HS-5 (cell line): Measurements from ENCODE around the gene SIDT1.

Experiments used
- DNase-seq: peaks from one replicate; pipeline ENCODE4 v3.0.0-alpha.2; 2012; ENCODE audit warnings: low read depth

Gene SIDT1

DNA sequence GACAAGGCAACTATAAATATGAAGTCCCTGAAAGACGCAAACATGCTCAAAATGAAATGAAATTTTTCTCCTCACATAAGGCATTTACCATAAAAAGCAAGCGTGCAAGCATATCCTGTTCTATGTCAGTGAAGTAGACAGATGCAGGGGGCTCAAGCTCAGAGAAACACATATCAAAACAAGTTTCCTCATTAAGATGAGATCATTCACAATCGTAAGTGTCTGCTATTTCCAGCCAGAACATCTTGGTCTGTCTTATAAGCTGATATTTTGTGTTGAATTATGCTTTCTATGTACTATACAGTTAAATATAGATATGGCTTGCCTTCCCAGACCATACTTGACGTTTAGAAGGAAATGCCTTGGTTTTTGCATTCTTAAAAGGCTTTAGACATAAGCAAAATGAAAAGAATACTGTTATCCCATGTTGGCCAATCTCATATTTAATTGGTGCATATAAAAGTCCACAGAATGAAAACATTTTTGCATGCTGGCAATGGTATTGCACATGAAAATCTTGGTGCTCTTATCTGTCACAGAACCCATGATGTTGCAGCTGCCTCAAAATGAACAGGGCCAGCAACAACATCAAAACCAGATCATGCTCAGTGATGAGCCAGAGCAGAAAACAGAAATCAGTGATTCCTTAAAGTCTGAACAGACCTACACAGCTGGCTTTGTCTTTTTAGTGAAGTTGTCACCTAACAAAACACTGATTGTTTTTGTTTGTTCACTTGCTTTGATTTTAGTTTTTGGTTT lies 65.4 kb downstream of the SIDT1 start:
- DNase-seq: no peak

DNA sequence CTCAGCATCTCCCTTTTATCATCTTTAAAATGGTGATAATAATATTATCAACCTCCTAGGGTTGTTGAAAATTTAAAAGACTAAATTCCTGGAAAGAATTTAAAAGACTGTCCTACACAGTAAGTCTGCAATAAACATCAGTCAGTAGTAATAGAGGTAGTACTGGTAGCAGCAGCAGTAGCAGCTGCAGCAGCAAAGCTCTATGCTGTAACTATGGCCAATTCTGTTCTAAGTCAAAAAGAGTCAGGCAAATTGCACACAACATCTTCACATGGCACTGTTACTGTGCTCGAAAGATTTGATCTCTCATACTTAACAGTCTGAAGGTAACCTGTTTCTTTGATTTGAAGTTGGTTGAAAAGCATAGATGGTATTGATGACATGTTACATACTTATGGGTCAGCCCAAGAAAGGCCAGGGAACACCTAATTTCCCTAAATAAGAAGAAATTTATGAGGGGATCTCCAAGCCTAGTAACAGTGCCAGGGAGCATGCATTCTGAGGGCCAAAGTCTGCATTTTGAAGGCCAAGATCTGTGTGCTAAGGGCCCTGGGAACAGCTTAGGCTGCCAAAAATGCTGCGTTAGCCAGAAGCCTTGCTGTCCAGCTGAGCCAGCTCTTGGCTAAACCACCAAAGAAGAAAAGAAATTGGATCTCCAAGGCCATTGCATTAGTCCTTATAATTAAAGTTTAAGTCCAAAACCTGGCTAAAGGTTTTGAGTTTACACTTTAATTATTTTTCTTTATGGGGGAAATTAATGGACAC lies 68.2 kb downstream of the SIDT1 start:
- no peak for DNase-seq

DNA sequence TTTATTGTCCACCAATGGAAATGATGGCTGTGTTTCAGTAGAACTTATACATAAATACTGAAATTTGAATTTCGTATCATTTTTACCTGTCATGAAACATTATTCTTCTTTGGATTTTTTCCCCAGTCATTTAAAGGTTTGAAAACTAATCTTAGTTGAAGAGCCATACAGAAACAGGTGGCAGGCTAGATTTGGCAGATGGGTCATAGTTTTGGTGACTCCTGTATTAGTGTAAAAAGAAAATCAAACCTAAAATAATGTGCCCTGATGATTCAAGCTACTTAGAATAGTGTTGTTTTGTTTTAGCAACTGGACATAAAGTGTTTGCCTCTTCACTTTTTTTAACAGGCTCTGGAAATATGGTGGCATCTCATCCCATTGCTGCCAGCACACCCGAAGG lies 68.9 kb downstream of the SIDT1 start:
- no peak for DNase-seq

DNA sequence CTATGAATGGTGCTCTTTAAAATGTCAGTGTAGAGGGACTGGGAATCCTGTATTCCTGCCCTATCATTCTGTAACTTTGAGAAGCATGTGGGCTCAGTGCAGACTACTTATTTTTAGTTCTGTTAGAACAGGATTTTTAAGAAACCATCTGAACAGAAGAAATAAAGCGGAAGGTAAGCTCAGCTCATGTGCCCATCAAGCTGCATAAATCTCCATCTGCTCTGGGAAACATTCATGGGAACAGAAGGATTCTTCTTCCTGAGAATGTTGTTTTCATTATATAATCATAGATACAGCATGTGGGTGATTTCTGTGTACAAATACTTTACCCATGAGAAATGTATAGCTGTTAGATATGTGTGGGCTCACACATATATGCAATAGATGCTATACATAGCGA lies 69.9 kb downstream of the SIDT1 start:
- DNase-seq: no peak

DNA sequence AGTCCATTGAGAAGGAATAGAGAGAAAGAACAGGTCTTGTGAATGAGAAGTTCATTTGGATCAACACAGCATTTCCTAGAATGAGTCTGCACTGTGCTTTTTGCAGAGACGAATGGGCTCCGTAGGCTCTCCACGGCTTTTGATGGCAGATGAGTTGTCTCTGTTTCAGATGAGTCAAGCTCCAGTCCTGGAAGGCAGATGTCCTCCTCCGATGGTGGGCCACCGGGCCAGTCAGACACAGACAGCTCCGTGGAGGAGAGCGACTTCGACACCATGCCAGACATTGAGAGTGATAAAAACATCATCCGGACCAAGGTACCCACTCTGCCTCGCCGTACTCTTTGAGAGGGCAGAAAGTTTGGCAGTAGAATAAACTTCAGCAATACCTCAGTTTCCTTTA lies 70.5 kb downstream of the SIDT1 start:
- DNase-seq: no peak

DNA sequence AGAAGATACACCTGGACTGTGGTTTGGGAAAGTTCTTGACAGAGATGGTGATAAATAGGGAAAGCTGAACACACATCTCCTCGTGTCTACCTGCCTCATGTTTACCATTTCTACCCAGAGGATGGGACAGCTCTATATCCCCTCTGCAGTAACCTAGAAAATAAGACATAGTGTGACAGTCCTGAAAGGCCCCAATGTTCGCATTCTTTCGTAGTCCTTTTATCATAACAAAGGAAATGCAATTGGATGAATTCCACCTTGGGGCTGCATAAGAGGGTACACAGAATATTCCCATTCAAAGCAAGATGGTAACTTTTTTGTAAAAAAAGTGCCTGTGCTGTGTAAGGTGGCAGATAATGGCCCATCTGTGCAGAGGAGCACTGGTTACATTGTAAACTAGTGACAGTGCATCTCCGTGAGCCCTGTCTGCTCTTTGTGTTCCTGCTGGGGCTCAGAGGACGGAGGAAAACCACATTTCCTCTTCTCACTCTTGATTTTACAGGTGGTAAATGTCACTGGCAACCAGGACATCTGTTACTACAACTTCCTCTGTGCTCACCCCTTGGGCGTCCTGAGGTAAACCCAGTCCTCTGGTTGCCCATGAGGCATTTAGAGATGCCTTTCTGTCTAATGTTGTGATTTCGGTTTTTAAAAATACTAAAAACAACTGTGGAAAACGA lies 74.3 kb downstream of the SIDT1 start:
- DNase-seq: no peak

DNA sequence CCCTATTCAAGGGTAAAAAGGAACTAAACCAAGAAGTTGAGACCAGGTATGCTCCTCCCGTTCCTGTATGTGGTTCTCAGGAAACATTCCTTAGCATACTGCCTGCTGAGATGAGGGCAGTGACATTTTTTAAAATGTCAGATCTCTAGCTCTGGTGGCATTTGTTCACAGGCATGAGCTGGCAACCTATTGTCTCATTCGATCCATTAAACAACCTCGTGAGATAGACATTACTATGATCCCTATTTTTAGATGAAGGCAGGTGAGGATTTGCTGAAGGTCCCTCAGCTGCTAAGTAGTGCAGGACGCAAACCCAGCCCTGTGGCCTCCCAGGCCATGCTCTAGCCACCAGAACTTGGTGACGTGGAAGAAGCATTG lies 74.9 kb downstream of the SIDT1 start:
- DNase-seq: no peak

DNA sequence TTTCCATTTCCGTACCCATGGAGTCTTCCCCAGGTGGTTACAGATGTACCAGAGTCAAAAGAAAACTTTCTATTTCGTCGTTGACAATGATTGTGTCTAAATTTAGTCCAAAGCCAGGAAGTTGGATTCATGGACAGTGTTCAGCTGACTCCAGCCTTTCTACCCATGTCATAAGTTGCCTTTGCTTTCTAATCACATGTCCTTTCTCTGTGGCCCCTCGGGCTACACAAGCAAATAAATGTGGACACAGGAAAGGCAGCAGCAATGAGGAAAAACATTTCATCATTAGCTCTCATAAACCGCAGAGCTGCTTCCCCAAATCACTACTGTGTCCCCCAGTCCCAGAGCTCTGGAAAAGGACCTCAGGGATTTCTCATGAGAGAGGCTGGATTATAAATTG lies 82.0 kb downstream of the SIDT1 start:
- DNase-seq: no peak

DNA sequence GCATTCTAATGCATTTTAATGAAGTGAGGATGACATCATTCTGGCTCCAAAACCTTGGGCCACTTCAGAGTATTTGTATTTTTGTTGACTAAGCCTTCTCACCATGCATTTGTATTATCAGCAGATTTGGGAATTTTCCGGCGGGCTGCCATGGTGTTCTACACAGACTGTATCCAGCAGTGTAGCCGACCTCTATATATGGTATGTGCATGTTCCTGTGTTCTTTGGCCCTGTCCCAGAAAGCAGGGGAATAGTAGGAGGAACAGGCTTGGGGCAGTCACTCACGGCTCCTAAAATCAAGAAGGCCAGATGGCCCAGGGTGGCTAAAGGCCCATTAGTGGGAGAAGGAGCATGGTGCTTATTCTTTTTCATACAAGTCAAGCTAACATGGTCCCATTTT lies 83.6 kb downstream of the SIDT1 start:
- no peak for DNase-seq

DNA sequence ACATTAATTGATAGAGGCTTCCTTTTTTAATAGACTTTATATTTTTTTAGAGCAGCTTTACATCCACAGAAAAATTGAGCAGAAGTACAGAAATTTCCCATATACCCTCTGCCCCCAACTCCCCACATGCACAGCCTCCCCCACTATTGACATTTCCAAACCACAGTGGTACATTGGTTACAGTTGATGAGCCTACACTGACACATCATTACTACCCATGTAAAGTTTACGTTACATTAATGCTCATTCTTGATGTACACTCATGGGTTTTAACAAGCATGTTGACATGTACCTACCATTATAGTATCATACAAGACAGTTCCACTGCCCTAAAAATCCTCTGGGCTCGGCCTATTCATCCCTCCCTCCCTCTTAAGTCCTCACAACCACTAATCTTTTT lies 85.4 kb downstream of the SIDT1 start:
- DNase-seq: no peak

DNA sequence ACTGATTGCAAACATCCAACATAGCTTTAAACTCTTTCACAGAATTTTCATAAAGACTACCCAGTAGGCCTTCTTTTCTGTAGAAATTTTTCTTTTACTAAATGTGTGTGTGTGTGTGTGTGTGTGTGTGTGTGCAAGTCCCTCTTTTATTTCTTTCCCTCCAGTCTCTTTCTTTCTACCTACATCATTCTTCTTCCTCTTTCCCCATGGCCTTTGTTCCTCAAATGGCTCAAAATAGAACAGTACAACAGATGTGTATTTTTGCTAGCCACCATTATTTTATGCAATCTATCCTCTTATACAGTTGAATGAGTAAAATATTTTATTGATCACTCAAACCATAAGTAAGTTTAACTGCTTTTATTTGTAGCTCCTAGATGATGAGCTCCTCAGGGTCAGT lies 87.7 kb downstream of the SIDT1 start:
- DNase-seq: no peak

DNA sequence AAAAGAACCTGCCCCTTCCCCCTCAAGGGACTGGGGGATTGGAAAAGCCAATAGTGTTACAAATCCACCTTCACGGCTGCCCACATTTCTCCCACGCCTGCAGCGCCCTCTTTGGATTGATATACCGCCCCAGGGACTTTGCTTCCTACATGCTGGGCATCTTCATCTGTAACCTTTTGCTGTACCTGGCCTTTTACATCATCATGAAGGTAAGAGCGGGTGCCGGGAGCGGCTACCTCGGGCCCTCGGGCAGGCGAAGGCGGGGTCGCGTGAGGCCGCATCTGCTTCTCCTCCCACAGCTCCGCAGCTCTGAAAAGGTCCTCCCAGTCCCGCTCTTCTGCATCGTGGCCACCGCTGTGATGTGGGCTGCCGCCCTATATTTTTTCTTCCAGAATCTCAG lies 91.0 kb downstream of the SIDT1 start:
- no peak for DNase-seq

DNA sequence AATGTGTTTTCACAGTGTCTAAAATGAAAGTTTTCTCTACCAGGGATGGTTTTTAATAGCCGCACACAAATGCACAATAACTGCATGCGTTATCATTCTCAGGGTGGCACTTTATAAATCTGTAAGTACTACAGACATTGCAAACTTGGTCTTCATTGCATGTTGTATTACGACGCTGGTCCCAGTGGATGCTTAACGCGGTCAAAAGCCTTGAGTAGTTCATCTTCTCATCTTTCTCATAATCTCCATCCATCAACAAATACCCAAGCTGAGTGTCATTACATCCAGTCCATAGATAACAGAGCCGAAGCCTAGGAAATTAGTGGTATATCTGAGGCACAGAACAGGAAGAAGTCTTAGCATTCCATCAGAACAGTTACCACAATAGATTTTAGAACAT lies 91.5 kb downstream of the SIDT1 start:
- no peak for DNase-seq

DNA sequence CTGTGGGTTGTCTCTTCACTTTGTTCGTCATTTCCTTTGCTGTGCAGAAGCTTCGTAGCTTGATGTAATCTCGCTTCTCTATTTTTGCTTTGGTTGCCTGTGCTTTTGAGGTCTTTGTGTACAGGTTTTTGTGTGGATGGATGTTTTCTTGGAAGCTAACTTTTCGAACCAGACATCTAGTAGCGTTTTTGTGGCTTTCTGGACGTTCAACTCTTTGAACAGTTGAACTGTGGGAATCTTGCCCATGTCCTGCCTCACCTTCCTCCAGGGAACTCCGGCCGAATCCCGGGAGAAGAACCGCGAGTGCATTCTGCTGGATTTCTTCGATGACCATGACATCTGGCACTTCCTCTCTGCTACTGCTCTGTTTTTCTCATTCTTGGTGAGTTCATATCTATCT lies 93.5 kb downstream of the SIDT1 start:
- DNase-seq: no peak

DNA sequence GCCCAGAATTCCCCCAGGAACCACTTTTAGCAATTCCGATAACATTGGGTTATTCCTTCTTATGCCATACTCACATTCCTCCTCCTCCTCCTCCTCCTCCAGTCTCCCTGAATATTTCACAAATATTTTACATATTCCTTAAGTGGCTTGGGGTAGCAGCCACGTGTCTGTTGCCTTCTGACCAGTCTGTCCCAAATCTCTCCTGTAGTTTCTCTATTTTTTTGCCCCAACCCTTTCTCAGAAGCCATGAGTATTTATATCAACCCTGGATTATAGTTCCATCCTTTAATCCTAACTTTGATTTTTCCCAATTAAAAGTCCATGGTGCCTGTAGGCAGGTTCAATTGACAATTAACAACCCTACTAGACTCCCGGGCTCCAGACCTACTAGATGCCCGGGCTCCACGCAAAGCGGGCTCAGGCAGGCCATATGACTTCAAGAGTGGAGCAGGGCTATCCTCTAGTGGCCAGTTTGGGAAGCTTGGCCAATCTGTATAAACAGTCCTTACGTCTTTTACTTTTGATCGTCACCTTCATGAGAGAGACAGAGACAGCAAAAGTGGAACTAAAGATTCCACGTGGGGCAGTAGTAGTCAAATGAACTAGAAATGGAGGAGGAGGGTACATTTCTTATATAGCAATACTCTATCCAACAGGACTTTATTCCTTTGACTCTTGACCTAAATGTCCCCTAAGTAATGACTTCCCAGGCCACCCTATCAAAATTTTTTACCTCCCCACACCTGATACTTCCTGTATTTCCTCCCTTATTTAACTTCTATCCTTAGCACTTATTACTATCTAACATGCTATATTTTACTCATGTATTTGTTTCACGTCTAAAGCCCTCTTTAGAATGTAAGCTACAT lies 94.4 kb downstream of the SIDT1 start:
- DNase-seq: peak; percentile 39

DNA sequence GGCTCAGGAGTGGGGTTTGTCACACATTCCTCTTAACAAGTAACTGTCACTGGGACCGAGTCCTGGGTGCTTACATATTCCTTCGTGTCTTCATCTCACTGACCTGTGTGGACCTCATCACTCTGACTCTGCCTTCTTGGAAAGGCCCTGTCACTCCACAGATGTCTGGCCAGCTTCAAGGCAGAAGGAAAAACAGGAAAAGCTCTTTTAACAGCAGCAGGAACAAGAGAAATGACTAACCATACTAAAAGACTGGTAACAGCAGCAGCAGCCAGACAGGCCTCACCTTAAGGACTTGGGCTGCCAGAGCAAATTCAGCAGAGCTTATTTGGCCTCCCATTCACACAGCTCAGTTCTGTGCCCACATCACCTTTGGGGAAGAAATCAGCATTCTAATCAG lies 96.0 kb downstream of the SIDT1 start:
- no peak for DNase-seq

DNA sequence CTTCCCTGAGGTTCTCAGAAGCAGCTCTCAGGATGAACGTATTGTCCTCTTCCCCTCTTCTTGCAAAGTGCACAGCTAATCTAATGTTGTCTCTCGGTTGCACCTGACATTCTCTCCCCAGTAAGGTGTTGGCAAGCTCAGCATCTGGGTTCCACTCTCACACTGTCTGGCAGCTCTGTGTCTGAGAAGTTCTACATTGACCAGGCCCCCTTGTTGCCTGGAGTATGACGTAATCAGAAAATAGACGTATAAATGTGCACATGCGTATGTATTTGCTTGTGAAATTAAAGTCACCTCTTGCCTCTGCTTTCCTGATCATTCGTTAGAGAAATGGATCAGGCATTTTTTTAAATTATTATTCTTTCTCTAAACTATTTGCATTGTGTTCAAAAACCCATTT lies 96.4 kb downstream of the SIDT1 start:
- DNase-seq: no peak

DNA sequence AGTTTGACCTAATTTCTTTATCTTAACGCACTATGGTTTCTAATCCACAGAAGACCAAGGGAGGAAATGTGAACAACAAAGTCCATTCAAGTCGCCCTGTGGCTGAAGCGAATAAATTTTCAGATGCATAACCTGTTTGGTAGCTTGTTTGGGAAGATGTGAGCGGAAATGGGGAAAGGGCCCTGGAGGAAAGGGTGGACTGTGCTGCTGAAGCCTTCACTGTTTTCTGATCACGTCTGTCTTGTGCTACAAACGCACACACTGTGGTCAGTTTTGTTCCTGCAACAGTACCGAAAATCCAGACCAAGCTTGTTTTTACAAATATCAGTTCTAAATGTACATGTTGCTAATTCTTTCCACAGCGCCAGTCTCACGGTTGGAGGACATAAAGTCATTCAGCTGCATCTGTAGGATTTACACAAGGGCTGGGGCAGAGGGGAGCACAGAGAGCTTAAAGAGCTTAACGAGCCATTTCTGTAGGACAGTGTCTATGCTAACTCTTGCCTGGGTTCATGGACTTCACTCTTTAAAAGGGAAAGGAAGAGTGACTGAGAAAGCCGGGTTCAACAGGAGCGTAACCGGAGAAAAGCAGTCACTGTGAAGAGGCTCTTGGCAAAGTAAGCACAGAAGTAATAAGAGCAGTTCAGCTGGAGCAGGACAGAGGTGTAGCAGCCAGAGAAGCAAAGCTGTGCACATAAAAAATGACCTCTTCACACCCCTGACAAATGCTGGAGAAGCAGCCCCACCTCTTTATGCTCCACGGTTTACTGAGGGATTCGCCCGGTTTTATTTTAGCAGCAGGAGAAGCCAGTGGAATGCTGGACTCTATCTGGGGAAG lies 97.4 kb downstream of the SIDT1 start:
- no peak for DNase-seq

DNA sequence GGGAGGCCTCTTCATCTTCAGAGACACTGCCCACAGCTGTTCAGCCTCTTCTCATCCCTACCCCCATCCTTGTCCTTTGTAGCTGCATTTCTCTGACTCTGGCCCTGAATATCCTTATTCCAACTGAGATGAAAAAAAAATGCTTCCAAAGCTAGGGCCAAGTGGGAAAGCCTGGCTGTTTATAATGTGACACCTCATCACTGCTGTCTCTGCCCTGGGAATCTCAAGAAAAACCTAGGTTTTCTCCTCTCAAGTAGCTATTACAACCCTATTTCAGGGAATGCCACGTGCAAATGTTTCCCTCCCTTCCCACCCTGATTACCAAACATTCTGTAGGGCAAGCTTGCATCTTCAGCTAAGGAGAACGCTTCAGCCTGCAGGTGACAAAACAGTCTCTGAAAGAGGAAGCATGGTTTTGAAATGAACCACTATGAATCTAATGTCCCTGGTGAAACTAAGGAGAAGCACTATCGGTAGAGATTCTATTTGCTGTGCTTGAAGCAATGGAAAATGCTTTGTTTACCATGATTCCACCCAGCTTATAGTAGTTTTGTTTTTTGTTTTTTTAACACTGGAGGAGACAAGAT lies 98.7 kb downstream of the SIDT1 start:
- DNase-seq: no peak

DNA sequence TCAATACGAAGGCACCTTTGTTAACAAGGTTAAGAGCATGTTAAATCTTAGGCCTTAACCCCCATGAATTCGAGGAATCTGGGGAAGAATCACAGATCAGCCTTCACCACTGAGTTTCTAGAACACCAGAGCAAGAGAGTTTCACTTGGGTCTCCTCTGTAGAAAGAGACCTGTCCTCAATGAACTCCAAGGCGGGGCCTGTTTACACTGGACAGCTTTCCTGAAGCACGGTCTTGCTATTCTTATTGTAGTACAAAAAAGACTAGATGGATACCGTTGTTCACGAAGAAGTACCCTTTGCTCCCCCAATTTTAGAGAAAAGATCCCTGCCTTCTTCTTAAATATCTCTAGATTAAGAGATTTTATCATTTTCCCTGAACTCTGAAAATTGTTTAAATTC lies 99.2 kb downstream of the SIDT1 start:
- no peak for DNase-seq
